IMR-90 (cell line): ENCODE measurements around the gene C6orf15. TPM values are rescaled to one million over a fixed set of nuclear protein-coding genes. Genes with fewer than 3 reads are reported as not detected.

Experiments used
- ATAC-seq: fragments of 200-7000 bp; cut with Tn5 transposase; 2 replicates; pipeline ENCODE4 v1.9.1; 2020; ENCODE audit warnings: low read depth, mild to moderate bottlenecking, moderate library complexity
- BruUV-seq: library from RNA; stranded (reverse); fragments of 400-500 nt; replicated peaks from 2 replicates; lab custom pipeline; 2021; lab: Mats Ljungman, UMichigan
- CTCF ChIA-PET: fragments of 300-600 bp; formaldehyde crosslinking; extraction: SDS; loops from one replicate; lab custom pipeline; 2021; ENCODE audit warnings: antibody characterized with exemption; lab: Yijun Ruan, JAX
- POLR2A ChIA-PET: fragments of 300-600 bp; sonication (Branson Sonifier 250); formaldehyde crosslinking; loops from one replicate; lab custom pipeline; 2022; ENCODE audit warnings: antibody characterized with exemption; ENCODE audit not compliant: unreplicated experiment; lab: Charles Lee
- DNase-seq: peaks from one replicate; pipeline ENCODE4 v3.0.0; 2013
- H2AFZ ChIP-seq: replicated peaks from 2 replicates; pipeline ENCODE3; 2013; ENCODE audit warnings: low read length, mild to moderate bottlenecking; ENCODE audit not compliant: poor library complexity
- H2AK5ac ChIP-seq: 2 replicates; pipeline ENCODE4 v1.6.1; 2013; ENCODE audit warnings: low read depth, low read length, inconsistent platforms
- H2AK9ac ChIP-seq: replicated peaks from 2 replicates; pipeline ENCODE3; 2013; ENCODE audit warnings: mild to moderate bottlenecking, low read depth, low read length, moderate library complexity; ENCODE audit not compliant: poor library complexity
- H2BK120ac ChIP-seq: 2 replicates; pipeline ENCODE4 v1.6.1; 2013; ENCODE audit warnings: low read depth, low read length, inconsistent platforms
- H2BK15ac ChIP-seq: 3 replicates; pipeline ENCODE4 v1.6.1; 2013; ENCODE audit warnings: low read depth, low read length, inconsistent platforms
- H2BK20ac ChIP-seq: 2 replicates; pipeline ENCODE4 v1.6.1; 2013; ENCODE audit warnings: low read depth, mild to moderate bottlenecking, inconsistent platforms, low read length, moderate library complexity
- H2BK5ac ChIP-seq: 2 replicates; pipeline ENCODE4 v1.6.1; 2013; ENCODE audit warnings: mild to moderate bottlenecking, low read depth, low read length, inconsistent platforms; ENCODE audit not compliant: poor library complexity, severe bottlenecking
- H3K14ac ChIP-seq: replicated peaks from 2 replicates; pipeline ENCODE4 v1.6.1; 2013; ENCODE audit warnings: low read depth, low read length, inconsistent platforms
- H3K18ac ChIP-seq: 2 replicates; pipeline ENCODE4 v1.6.1; 2013; ENCODE audit warnings: low read depth, low read length, control low read depth
- H3K23ac ChIP-seq: 2 replicates; pipeline ENCODE4 v1.6.1; 2013; ENCODE audit warnings: low read depth, low read length, inconsistent platforms
- H3K27ac ChIP-seq: 2 replicates; pipeline ENCODE4 v1.5.1; 2013; ENCODE audit warnings: mild to moderate bottlenecking, control low read depth, low read length; ENCODE audit not compliant: insufficient read depth
- H3K27me3 ChIP-seq: 2 replicates; pipeline ENCODE4 v1.6.1; 2013; ENCODE audit warnings: low read length; ENCODE audit not compliant: control insufficient read depth, insufficient read depth
- H3K36me3 ChIP-seq: 2 replicates; pipeline ENCODE4 v1.6.1; 2013; ENCODE audit warnings: low read length, mixed read lengths; ENCODE audit not compliant: control insufficient read depth, insufficient read depth
- H3K4ac ChIP-seq: 2 replicates; pipeline ENCODE4 v1.6.1; 2013; ENCODE audit warnings: low read depth, low read length, inconsistent platforms
- H3K4me1 ChIP-seq: 2 replicates; pipeline ENCODE4 v1.6.1; 2013; ENCODE audit warnings: low read length, mixed read lengths; ENCODE audit not compliant: control insufficient read depth, insufficient read depth
- H3K4me2 ChIP-seq: 2 replicates; pipeline ENCODE4 v1.6.1; 2013; ENCODE audit warnings: low read depth, mild to moderate bottlenecking, control low read depth, low read length, moderate library complexity
- H3K4me3 ChIP-seq: 2 replicates; pipeline ENCODE4 v1.5.1; 2013; ENCODE audit warnings: low read depth, mild to moderate bottlenecking, control low read depth, low read length, moderate library complexity; ENCODE audit not compliant: insufficient read depth
- H3K56ac ChIP-seq: 2 replicates; pipeline ENCODE4 v1.6.1; 2013; ENCODE audit warnings: low read length, inconsistent platforms; ENCODE audit not compliant: insufficient read depth; ENCODE audit errors: extremely low read depth
- H3K79me1 ChIP-seq, 2 experiments: 2 replicates each; pipeline ENCODE4 v1.6.1; 2013; ENCODE audit warnings: low read length in 2 of 2, inconsistent platforms in 1 of 2, low read depth in 1 of 2
- H3K9ac ChIP-seq: 2 replicates; pipeline ENCODE4 v1.6.1; 2013; ENCODE audit warnings: low read depth, low read length, control low read depth
- H3K9me1 ChIP-seq: 2 replicates; pipeline ENCODE4 v1.6.1; 2013; ENCODE audit warnings: low read length, inconsistent platforms; ENCODE audit not compliant: insufficient read depth
- H3K9me3 ChIP-seq: 2 replicates; pipeline ENCODE4 v1.6.1; 2013; ENCODE audit warnings: low read length; ENCODE audit not compliant: control insufficient read depth, insufficient read depth
- H4K20me1 ChIP-seq: 2 replicates; pipeline ENCODE4 v1.6.1; 2013; ENCODE audit warnings: low read length, inconsistent platforms; ENCODE audit not compliant: insufficient read depth
- H4K5ac ChIP-seq: 2 replicates; pipeline ENCODE4 v1.6.1; 2013; ENCODE audit warnings: mild to moderate bottlenecking, low read depth, low read length, control low read depth
- H4K8ac ChIP-seq, 2 experiments: 2 replicates each; pipeline ENCODE4 v1.6.1; 2013; ENCODE audit warnings: low read depth in 2 of 2, low read length in 2 of 2, control low read depth in 1 of 2, inconsistent platforms in 1 of 2
- H4K91ac ChIP-seq: 2 replicates; pipeline ENCODE4 v1.6.1; 2013; ENCODE audit warnings: low read depth, low read length, inconsistent platforms; ENCODE audit not compliant: insufficient read depth
- CEBPB ChIP-seq: IDR thresholded peaks from 2 replicates; pipeline ENCODE4 v1.6.1; 2012; ENCODE audit warnings: low read depth, low read length, improper control_type of control experiment
- MAZ ChIP-seq: IDR thresholded peaks from 2 replicates; pipeline ENCODE4 v1.6.1; 2012; ENCODE audit warnings: low read depth, mild to moderate bottlenecking, low read length, improper control_type of control experiment, moderate library complexity, borderline replicate concordance
- POLR2A ChIP-seq: IDR thresholded peaks from 2 replicates; pipeline ENCODE4 v1.6.1; 2012; ENCODE audit warnings: mild to moderate bottlenecking, low read depth, low read length
- RFX5 ChIP-seq: IDR thresholded peaks from 2 replicates; pipeline ENCODE4 v1.8.0; 2012; ENCODE audit warnings: low read depth, mild to moderate bottlenecking, low read length, moderate library complexity
- WGBS, 2 experiments: methylation state at CpG; one replicate each; pipeline versions ENCODE4 v1.1.5 to v1.1.7; 2013; ENCODE audit warnings: missing lambda C conversion rate in 2 of 2; ENCODE audit not compliant: insufficient read length in 1 of 2; ENCODE audit errors: extremely low coverage in 2 of 2; 5-methylcytosine and 5-hydroxymethylcytosine counted together
- dilution Hi-C: fragments of 300-500 bp; cut with HindIII; formaldehyde crosslinking; loops from one replicate; pipeline ENCODE4 v1.14.3; 2018; ENCODE audit warnings: low sequenced_read_pairs; ENCODE audit not compliant: unreplicated experiment
- in situ Hi-C: fragments of 300-500 bp; cut with MboI; formaldehyde crosslinking; loops from 3 replicates; pipeline ENCODE4 v1.14.3; 2019; ENCODE audit warnings: low sequenced_read_pairs, inconsistent platforms, mixed read lengths
- intact Hi-C: fragments of 100-400 bp; cut with micrococcal nuclease; formaldehyde crosslinking; loops from 2 replicates; pipeline ENCODE4 v1.10.0; 2022
- polyA plus RNA-seq, 3 experiments: library from polyadenylated mRNA; depleted of rRNA; stranded (reverse); fragments of >200 nt; gene quantifications; 2 replicates each; pipeline ENCODE4 v1.2.3, GENCODE V29; 2012; ENCODE audit warnings: low replicate concordance in 1 of 3
- total RNA-seq: library from RNA; depleted of rRNA; stranded (reverse); fragments of >200 nt; gene quantifications from 2 replicates; pipeline ENCODE4 v1.2.3, GENCODE V29; 2012
- TF ChIP-seq, protein P1 (sequence below): conservative IDR thresholded peaks from 2 replicates; pipeline ENCODE4 v1.5.1; 2012; ENCODE audit warnings: mild to moderate bottlenecking, low read depth, low read length, improper control_type of control experiment
- TF ChIP-seq, protein P2 (sequence below): fragments of 150-350 bp; IDR thresholded peaks from 2 replicates; pipeline ENCODE4 v1.6.1; 2016; ENCODE audit warnings: low read depth, mild to moderate bottlenecking, low read length, moderate library complexity, borderline replicate concordance

Gene C6orf15
- total and polyA plus RNA-seq, 2 of the 4 experiments (the other 2 are of a cell fraction): not detected

DNA sequence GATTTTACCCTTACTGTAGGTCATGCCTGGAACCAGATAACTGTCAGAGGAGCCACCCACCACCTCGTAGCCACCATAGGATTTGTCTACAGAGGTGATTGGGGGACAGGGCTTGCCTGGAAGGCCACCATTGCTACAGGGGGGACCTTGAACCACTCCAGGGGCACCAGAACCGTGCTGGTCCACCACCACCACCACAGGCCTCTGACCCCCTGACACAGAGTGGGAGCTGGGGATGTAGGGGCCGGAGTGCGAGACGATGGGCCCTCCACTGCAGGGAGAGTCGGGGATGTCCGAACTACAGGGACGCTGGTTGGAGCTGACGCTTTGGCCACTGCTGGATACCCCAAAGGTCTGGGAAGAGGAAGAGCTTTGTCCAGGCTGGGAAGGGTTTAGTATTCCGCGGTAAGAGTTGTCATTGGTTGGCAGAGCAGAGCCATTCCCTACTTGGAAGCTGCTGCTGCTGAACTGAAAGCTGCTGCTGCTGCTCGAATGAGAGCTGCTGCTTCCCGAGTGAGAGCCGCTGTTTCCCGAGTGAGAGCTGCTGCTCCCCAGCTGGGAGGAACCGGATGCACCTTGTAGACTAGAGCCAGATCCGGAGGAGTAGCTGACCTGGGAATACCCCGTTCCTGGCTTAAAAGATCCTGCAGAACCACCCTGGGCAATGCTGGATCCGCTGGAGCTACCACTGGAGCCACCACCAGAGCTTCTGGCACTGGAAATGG lies 4.4 kb upstream of the C6orf15 start:
- Histone ChIP-seq H2AFZ (peak overlapping the region; percentile 4), H3K23ac (no peak overlapping the region), H2BK20ac (no peak overlapping the region), H3K18ac (no peak overlapping the region), H4K8ac (no peak overlapping the region), H3K56ac (no peak overlapping the region), H3K4ac (no peak overlapping the region), H2BK5ac (no peak overlapping the region), H2BK120ac (no peak overlapping the region), H3K9ac (no peak overlapping the region), H4K91ac (no peak overlapping the region), H3K9me3 (no peaks in the 10 kb centered on the region), H3K36me3 (no peaks in the 10 kb centered on the region), H2BK15ac (no peak overlapping the region), H3K14ac (no peak overlapping the region), H3K27me3 (peaks cover 3% of the 10 kb centered on the region; the same call in 1 of the 2 replicates), H2AK9ac (no peak overlapping the region), H3K79me1 (peaks cover 0 to 9% of the 10 kb centered on the region in 2 experiments; a peak in 2 of 4 replicates), H3K9me1 (peaks cover 15% of the 10 kb centered on the region), H2AK5ac (no peak overlapping the region), H3K4me3 (no peak overlapping the region), H4K5ac (no peak overlapping the region), H3K27ac (no peak overlapping the region), H3K4me1 (peaks cover 11% of the 10 kb centered on the region), H3K4me2 (no peak overlapping the region), H4K20me1 (no peaks in the 10 kb centered on the region)
- no peak for ATAC-seq
- intact Hi-C loops: no loop called here
- POLR2A ChIA-PET: no interaction called here
- CTCF ChIA-PET: interaction anchor here (0.7 to 3.4 kb wide), 3 partner anchors 30 to 250 kb away, joined by 3 to 10 read pairs (median 3); no protein-coding TSS in a partner anchor
- in situ Hi-C loops: no loop called here
- TF ChIP-seq CEBPB (no peak), MAZ (no peak), RFX5 (no peak), POLR2A (no peak)
- TF ChIP-seq, protein P1, sequence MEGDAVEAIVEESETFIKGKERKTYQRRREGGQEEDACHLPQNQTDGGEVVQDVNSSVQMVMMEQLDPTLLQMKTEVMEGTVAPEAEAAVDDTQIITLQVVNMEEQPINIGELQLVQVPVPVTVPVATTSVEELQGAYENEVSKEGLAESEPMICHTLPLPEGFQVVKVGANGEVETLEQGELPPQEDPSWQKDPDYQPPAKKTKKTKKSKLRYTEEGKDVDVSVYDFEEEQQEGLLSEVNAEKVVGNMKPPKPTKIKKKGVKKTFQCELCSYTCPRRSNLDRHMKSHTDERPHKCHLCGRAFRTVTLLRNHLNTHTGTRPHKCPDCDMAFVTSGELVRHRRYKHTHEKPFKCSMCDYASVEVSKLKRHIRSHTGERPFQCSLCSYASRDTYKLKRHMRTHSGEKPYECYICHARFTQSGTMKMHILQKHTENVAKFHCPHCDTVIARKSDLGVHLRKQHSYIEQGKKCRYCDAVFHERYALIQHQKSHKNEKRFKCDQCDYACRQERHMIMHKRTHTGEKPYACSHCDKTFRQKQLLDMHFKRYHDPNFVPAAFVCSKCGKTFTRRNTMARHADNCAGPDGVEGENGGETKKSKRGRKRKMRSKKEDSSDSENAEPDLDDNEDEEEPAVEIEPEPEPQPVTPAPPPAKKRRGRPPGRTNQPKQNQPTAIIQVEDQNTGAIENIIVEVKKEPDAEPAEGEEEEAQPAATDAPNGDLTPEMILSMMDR: no peak
- TF ChIP-seq, protein P2, sequence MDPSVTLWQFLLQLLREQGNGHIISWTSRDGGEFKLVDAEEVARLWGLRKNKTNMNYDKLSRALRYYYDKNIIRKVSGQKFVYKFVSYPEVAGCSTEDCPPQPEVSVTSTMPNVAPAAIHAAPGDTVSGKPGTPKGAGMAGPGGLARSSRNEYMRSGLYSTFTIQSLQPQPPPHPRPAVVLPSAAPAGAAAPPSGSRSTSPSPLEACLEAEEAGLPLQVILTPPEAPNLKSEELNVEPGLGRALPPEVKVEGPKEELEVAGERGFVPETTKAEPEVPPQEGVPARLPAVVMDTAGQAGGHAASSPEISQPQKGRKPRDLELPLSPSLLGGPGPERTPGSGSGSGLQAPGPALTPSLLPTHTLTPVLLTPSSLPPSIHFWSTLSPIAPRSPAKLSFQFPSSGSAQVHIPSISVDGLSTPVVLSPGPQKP: no peak
- dilution Hi-C loops: no loop called here
- WGBS, 2 experiments: 80% methylated on average over 13 of the region's 19 CpGs; no CpG with 5 or more reads in 1 of the 2 experiments
- no peak for DNase-seq
- no TSS peak for BruUV-seq
